HepG2 (cell line): ENCODE results near the gene VSNL1. TPM values are rescaled to one million over a fixed set of nuclear protein-coding genes. Genes with fewer than 3 reads are reported as not detected.

ENCODE experiments used
- DPF2 ChIP-seq: sonication (generic); formaldehyde crosslinking; IDR thresholded peaks from 2 replicates; pipeline ENCODE4 v1.4.0; 2020; ENCODE audit warnings: mild to moderate bottlenecking, low read depth, missing genetic modification reagents, borderline replicate concordance
- FOXA1 ChIP-seq, 2 experiments: fragments of 450-650 bp in 1 of 2; sonication (generic) in 1 of 2; formaldehyde crosslinking in 1 of 2; IDR thresholded peaks; 2 replicates each; pipeline versions ENCODE4 v1.4.0 to v1.6.1; 2016 to 2020; ENCODE audit warnings: missing genetic modification reagents in 1 of 2
- FOXC1 ChIP-seq: sonication (generic); formaldehyde crosslinking; IDR thresholded peaks from 2 replicates; pipeline ENCODE4 v1.8.0; 2022; ENCODE audit warnings: mild to moderate bottlenecking, missing genetic modification reagents, borderline replicate concordance
- GZF1 ChIP-seq: sonication (generic); formaldehyde crosslinking; IDR thresholded peaks from 2 replicates; pipeline ENCODE4 v1.5.1; 2020; ENCODE audit warnings: mild to moderate bottlenecking, missing genetic modification reagents
- HMG20A ChIP-seq: IDR thresholded peaks from 2 replicates; pipeline ENCODE4 v1.6.1; 2016; ENCODE audit warnings: borderline replicate concordance
- KAT7 ChIP-seq: IDR thresholded peaks from 2 replicates; pipeline ENCODE4 v1.6.1; 2018; ENCODE audit warnings: borderline replicate concordance, missing compliant biosample characterization
- KMT2A ChIP-seq: sonication (generic); formaldehyde crosslinking; IDR thresholded peaks from 2 replicates; pipeline ENCODE4 v1.4.0; 2020; ENCODE audit warnings: missing genetic modification reagents
- MXD4 ChIP-seq: IDR thresholded peaks from 2 replicates; pipeline ENCODE4 v1.6.1; 2016; ENCODE audit warnings: mild to moderate bottlenecking, missing biosample characterization, missing genetic modification reagents
- SP5 ChIP-seq: IDR thresholded peaks from 2 replicates; pipeline ENCODE4 v1.6.1; 2016; ENCODE audit warnings: low read depth, borderline replicate concordance
- TEAD2 ChIP-seq: sonication (generic); formaldehyde crosslinking; IDR thresholded peaks from 2 replicates; pipeline ENCODE4 v1.9.0; 2021; ENCODE audit warnings: missing genetic modification reagents
- TFE3 ChIP-seq: IDR thresholded peaks from 2 replicates; pipeline ENCODE4 v1.6.1; 2016
- TOPORS ChIP-seq: sonication (generic); formaldehyde crosslinking; IDR thresholded peaks from 2 replicates; pipeline ENCODE4 v1.8.0; 2023; ENCODE audit warnings: mild to moderate bottlenecking, missing genetic modification reagents
- ZNF136 ChIP-seq: sonication (generic); formaldehyde crosslinking; IDR thresholded peaks from 2 replicates; pipeline ENCODE4 v1.8.1; 2022; ENCODE audit warnings: low read depth, mild to moderate bottlenecking, moderate library complexity, missing genetic modification reagents
- ZNF207 ChIP-seq: fragments of 450-650 bp; IDR thresholded peaks from 2 replicates; pipeline ENCODE4 v1.6.1; 2016; ENCODE audit warnings: antibody characterized with exemption, borderline replicate concordance
- ZNF253 ChIP-seq: sonication (generic); formaldehyde crosslinking; IDR thresholded peaks from 2 replicates; pipeline ENCODE4 v1.8.0; 2022; ENCODE audit warnings: mild to moderate bottlenecking, missing genetic modification reagents, borderline replicate concordance
- ZNF260 ChIP-seq: sonication (generic); formaldehyde crosslinking; IDR thresholded peaks from 2 replicates; pipeline ENCODE4 v1.4.0; 2020; ENCODE audit warnings: missing genetic modification reagents, low read depth, mild to moderate bottlenecking, borderline replicate concordance
- ZNF432 ChIP-seq: sonication (generic); formaldehyde crosslinking; IDR thresholded peaks from 2 replicates; pipeline ENCODE4 v1.5.0; 2020; ENCODE audit warnings: missing genetic modification reagents, mild to moderate bottlenecking, borderline replicate concordance
- ZNF44 ChIP-seq: sonication (generic); formaldehyde crosslinking; IDR thresholded peaks from 2 replicates; pipeline ENCODE4 v1.5.1; 2020; ENCODE audit warnings: mild to moderate bottlenecking, missing genetic modification reagents
- ZNF605 ChIP-seq: sonication (generic); formaldehyde crosslinking; IDR thresholded peaks from 2 replicates; pipeline ENCODE4 v1.8.0; 2022; ENCODE audit warnings: mild to moderate bottlenecking, missing genetic modification reagents
- ZNF773 ChIP-seq: sonication (generic); formaldehyde crosslinking; IDR thresholded peaks from 2 replicates; pipeline ENCODE4 v1.4.0; 2020; ENCODE audit warnings: missing genetic modification reagents, borderline replicate concordance
- polyA plus RNA-seq, 8 experiments: library from polyadenylated mRNA; depleted of rRNA in 3 of 8; stranded (reverse) in 7 of 8; unstranded in 1 of 8; fragments of >200 nt; fragmentation: Illumina TruSeq in 4 of 8; extraction: Trizol in 4 of 8; gene quantifications; 2 replicates each; pipeline versions ENCODE4 v1.2.1 to v1.2.3, GENCODE V29; 2011 to 2016; ENCODE audit warnings: low read depth in 4 of 8, missing spikeins in 1 of 8, mixed read lengths in 1 of 8; ENCODE audit not compliant: insufficient read depth in 1 of 8
- total RNA-seq, 5 experiments: library from RNA; depleted of rRNA; stranded (reverse); fragments of >200 nt; fragmentation: Illumina TruSeq; extraction: Trizol; gene quantifications; 2 replicates each; pipeline ENCODE4 v1.2.3, GENCODE V29; 2016; ENCODE audit warnings: low read depth in 1 of 5
- TF ChIP-seq, protein P1 (sequence below): sonication (generic); formaldehyde crosslinking; IDR thresholded peaks from 2 replicates; pipeline ENCODE4 v1.4.0; 2020; ENCODE audit warnings: missing genetic modification reagents
- TF ChIP-seq, protein P2 (sequence below): sonication (generic); formaldehyde crosslinking; IDR thresholded peaks from 2 replicates; pipeline ENCODE4 v1.8.1; 2023; ENCODE audit warnings: mild to moderate bottlenecking, moderate library complexity, missing genetic modification reagents
- TF ChIP-seq, protein P3 (sequence below): sonication (generic); formaldehyde crosslinking; IDR thresholded peaks from 2 replicates; pipeline ENCODE4 v1.4.0; 2020; ENCODE audit warnings: missing genetic modification reagents

The VSNL1 gene
- total and polyA plus RNA-seq, 2 of the 13 experiments (the other 11 are each of a cell fraction or from before 2014, with no cell fraction given), result 63.2 to 95.9 TPM

DNA sequence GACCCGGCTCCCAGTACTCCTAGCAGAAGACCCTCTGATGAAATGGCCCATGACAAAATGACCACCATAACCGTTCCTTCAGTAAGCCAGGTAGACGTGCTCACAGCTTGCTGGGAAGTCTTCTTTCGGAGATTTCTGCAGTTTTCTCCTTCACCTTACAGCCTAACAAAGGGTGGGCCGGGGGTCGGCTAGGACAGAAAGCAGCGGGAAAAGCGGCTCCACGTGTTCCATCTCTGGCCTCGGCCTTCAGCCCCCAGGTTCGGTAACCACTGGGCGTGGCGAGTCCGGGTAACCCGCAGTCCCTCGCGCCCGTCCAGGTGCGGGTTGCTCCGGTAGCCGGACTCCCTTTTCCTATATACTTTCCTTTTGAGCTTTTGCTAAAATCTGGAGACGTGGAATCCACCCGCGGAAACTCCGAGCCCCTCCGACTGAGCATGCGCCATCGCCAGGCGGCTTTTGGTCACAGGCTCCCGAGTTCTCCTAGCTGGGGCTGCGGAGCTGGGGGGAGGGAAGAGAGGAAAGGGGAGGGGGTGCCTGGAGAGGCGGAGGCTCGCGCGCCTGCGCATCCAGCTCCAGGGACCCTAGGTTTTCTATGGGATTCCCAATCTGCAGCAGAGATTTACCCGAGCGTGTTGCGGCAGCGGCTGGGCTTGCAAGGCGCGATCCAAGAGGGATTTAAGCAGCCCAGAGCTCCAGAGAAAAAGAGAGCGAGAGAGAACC, at the start of gene VSNL1 (continued):
- peak; percentile 85 for TF ChIP-seq TFE3
- TF ChIP-seq ZNF773 (CRISPR knock-in tag), result peak; percentile 53; the same call in 1 of the 2 replicates
- peak; percentile 61; the same call in 1 of the 2 replicates for TF ChIP-seq KAT7 (CRISPR knock-in tag)
- TF ChIP-seq ZNF260 (CRISPR knock-in tag), result no peak
- TF ChIP-seq FOXC1 (CRISPR knock-in tag), result no peak
- peak; percentile 58 for TF ChIP-seq SP5 (CRISPR knock-in tag)
- TF ChIP-seq ZNF432 (CRISPR knock-in tag), result no peak
- no peak; the same call in none of the 2 replicates for TF ChIP-seq HMG20A (CRISPR knock-in tag)
- 0 out of 2 replicates have a peak, but pooled peaks have one; percentile 9 for TF ChIP-seq GZF1
- peak; percentile 89 for TF ChIP-seq KMT2A
- TF ChIP-seq, protein P1, sequence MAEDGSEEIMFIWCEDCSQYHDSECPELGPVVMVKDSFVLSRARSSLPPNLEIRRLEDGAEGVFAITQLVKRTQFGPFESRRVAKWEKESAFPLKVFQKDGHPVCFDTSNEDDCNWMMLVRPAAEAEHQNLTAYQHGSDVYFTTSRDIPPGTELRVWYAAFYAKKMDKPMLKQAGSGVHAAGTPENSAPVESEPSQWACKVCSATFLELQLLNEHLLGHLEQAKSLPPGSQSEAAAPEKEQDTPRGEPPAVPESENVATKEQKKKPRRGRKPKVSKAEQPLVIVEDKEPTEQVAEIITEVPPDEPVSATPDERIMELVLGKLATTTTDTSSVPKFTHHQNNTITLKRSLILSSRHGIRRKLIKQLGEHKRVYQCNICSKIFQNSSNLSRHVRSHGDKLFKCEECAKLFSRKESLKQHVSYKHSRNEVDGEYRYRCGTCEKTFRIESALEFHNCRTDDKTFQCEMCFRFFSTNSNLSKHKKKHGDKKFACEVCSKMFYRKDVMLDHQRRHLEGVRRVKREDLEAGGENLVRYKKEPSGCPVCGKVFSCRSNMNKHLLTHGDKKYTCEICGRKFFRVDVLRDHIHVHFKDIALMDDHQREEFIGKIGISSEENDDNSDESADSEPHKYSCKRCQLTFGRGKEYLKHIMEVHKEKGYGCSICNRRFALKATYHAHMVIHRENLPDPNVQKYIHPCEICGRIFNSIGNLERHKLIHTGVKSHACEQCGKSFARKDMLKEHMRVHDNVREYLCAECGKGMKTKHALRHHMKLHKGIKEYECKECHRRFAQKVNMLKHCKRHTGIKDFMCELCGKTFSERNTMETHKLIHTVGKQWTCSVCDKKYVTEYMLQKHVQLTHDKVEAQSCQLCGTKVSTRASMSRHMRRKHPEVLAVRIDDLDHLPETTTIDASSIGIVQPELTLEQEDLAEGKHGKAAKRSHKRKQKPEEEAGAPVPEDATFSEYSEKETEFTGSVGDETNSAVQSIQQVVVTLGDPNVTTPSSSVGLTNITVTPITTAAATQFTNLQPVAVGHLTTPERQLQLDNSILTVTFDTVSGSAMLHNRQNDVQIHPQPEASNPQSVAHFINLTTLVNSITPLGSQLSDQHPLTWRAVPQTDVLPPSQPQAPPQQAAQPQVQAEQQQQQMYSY (CRISPR knock-in tag), result peak; percentile 99
- TF ChIP-seq ZNF207, result no peak
- TF ChIP-seq, protein P2, sequence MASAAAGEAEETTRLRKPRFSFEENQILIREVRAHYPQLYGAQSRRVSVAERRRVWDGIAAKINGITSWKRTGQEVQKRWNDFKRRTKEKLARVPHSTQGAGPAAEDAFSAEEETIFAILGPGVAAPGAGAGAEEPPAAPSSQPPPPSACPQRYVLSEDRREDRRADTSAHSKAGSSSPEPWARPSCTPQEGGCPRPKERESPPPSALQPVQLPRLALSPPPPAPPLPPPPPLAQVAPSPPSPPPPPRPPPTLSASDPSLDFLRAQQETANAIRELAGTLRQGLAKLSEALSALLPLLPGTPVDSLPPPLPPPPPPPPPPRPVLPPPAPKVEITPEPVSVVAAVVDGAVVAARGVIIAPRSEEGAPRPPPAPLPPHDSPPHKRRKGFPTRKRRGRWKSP, result peak; percentile 86
- TF ChIP-seq, protein P3, sequence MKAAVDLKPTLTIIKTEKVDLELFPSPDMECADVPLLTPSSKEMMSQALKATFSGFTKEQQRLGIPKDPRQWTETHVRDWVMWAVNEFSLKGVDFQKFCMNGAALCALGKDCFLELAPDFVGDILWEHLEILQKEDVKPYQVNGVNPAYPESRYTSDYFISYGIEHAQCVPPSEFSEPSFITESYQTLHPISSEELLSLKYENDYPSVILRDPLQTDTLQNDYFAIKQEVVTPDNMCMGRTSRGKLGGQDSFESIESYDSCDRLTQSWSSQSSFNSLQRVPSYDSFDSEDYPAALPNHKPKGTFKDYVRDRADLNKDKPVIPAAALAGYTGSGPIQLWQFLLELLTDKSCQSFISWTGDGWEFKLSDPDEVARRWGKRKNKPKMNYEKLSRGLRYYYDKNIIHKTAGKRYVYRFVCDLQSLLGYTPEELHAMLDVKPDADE (CRISPR knock-in tag), result no peak
- TF ChIP-seq ZNF136, result no peak
- TF ChIP-seq ZNF253, result peak; percentile 75
- TF ChIP-seq ZNF44 (CRISPR knock-in tag), result no peak
- peak; percentile 90; the same call in 1 of the 2 replicates for TF ChIP-seq TOPORS (CRISPR knock-in tag)
- TF ChIP-seq TEAD2 (CRISPR knock-in tag), result no peak
- peak; percentile 67; the same call in 1 of the 2 replicates for TF ChIP-seq MXD4 (CRISPR knock-in tag)
- peak; percentile 97 for TF ChIP-seq ZNF605 (CRISPR knock-in tag)
- TF ChIP-seq DPF2 (CRISPR knock-in tag), result no peak
- TF ChIP-seq FOXA1 (IDR thresholded peaks at IDR 0.05), result no peak
- TF ChIP-seq FOXA1 (CRISPR knock-in tag; IDR thresholded peaks at IDR 0.05), result no peak; the same call in 1 of the 2 replicates
